ENCODE measurements around the gene NKX1-2. TPM values are rescaled to one million over a fixed set of nuclear protein-coding genes. Genes with fewer than 3 reads are reported as not detected.

NKX1-2 gene
- total and polyA plus RNA-seq, 2 experiments from 2014 or later, result 9.8 to 39.4 TPM

GRCh38 chr10:124428207-124428777 lies 21.5 kb downstream of the NKX1-2 start:
- H3K36me3 Mint-ChIP-seq (ENCODE audit: low read depth), result no peaks in the 10 kb centered on the region
- no peaks in the 10 kb centered on the region; the same call in 1 of the 2 replicates for H4K20me1 ChIP-seq (replicated peaks; ENCODE audit: insufficient read depth)
- peaks cover 5% of the 10 kb centered on the region for H3K27me3 Mint-ChIP-seq (ENCODE audit: insufficient read depth, low read depth, poor library complexity)
- no peak overlapping the region for H3K4me3 ChIP-seq
- no peaks in the 10 kb centered on the region for H3K9me2 ChIP-seq (ENCODE audit: insufficient read depth)
- H3K4me3 Mint-ChIP-seq, result no peak overlapping the region
- no peak overlapping the region for H3K4me2 ChIP-seq
- H3K36me3 ChIP-seq (ENCODE audit: insufficient read depth), result no peaks in the 10 kb centered on the region
- ATAC-seq (no peak), DNase-seq (ENCODE audit: low spot score) (no peak)
- no peak overlapping the region for H3K27ac Mint-ChIP-seq
- no peaks in the 10 kb centered on the region for H3K9me3 Mint-ChIP-seq
- H3K4me1 ChIP-seq (ENCODE audit: insufficient read depth), result peaks cover 23% of the 10 kb centered on the region
- no peak overlapping the region for H2AFZ ChIP-seq
- no peaks in the 10 kb centered on the region for H3K79me2 ChIP-seq (replicated peaks; ENCODE audit: insufficient read depth)
- no peak for TF ChIP-seq ZNF114 (CRISPR knock-in tag; IDR thresholded peaks at IDR 0.05)
- no peak for TF ChIP-seq JUNB (IDR thresholded peaks at IDR 0.05; ENCODE audit: unreplicated experiment)
- TF ChIP-seq, protein P1, sequence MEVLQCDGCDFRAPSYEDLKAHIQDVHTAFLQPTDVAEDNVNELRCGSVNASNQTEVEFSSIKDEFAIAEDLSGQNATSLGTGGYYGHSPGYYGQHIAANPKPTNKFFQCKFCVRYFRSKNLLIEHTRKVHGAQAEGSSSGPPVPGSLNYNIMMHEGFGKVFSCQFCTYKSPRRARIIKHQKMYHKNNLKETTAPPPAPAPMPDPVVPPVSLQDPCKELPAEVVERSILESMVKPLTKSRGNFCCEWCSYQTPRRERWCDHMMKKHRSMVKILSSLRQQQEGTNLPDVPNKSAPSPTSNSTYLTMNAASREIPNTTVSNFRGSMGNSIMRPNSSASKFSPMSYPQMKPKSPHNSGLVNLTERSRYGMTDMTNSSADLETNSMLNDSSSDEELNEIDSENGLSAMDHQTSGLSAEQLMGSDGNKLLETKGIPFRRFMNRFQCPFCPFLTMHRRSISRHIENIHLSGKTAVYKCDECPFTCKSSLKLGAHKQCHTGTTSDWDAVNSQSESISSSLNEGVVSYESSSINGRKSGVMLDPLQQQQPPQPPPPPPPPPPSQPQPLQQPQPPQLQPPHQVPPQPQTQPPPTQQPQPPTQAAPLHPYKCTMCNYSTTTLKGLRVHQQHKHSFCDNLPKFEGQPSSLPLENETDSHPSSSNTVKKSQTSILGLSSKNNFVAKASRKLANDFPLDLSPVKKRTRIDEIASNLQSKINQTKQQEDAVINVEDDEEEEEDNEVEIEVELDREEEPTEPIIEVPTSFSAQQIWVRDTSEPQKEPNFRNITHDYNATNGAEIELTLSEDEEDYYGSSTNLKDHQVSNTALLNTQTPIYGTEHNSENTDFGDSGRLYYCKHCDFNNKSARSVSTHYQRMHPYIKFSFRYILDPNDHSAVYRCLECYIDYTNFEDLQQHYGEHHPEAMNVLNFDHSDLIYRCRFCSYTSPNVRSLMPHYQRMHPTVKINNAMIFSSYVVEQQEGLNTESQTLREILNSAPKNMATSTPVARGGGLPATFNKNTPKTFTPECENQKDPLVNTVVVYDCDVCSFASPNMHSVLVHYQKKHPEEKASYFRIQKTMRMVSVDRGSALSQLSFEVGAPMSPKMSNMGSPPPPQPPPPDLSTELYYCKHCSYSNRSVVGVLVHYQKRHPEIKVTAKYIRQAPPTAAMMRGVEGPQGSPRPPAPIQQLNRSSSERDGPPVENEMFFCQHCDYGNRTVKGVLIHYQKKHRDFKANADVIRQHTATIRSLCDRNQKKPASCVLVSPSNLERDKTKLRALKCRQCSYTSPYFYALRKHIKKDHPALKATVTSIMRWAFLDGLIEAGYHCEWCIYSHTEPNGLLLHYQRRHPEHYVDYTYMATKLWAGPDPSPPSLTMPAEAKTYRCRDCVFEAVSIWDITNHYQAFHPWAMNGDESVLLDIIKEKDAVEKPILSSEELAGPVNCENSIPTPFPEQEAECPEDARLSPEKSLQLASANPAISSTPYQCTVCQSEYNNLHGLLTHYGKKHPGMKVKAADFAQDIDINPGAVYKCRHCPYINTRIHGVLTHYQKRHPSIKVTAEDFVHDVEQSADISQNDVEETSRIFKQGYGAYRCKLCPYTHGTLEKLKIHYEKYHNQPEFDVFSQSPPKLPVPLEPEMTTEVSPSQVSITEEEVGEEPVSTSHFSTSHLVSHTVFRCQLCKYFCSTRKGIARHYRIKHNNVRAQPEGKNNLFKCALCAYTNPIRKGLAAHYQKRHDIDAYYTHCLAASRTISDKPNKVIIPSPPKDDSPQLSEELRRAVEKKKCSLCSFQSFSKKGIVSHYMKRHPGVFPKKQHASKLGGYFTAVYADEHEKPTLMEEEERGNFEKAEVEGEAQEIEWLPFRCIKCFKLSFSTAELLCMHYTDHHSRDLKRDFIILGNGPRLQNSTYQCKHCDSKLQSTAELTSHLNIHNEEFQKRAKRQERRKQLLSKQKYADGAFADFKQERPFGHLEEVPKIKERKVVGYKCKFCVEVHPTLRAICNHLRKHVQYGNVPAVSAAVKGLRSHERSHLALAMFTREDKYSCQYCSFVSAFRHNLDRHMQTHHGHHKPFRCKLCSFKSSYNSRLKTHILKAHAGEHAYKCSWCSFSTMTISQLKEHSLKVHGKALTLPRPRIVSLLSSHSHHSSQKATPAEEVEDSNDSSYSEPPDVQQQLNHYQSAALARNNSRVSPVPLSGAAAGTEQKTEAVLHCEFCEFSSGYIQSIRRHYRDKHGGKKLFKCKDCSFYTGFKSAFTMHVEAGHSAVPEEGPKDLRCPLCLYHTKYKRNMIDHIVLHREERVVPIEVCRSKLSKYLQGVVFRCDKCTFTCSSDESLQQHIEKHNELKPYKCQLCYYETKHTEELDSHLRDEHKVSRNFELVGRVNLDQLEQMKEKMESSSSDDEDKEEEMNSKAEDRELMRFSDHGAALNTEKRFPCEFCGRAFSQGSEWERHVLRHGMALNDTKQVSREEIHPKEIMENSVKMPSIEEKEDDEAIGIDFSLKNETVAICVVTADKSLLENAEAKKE (CRISPR knock-in tag; IDR thresholded peaks at IDR 0.05), result no peak
- no peak for TF ChIP-seq REST (IDR thresholded peaks at IDR 0.05; ENCODE audit: unreplicated experiment)
- TF ChIP-seq CTCF (conservative IDR thresholded peaks at IDR 0.05; ENCODE audit: low read depth in 2 of 2), result no peak
- TF ChIP-seq ETS1 (IDR thresholded peaks at IDR 0.05), result no peak
- no peak for TF ChIP-seq POLR2AphosphoS5 (IDR thresholded peaks at IDR 0.05; ENCODE audit: low read depth)
- TF ChIP-seq CREB1 (CRISPR knock-in tag; IDR thresholded peaks at IDR 0.05; ENCODE audit: low read depth), result no peak
- no peak for TF ChIP-seq STAT1 (IDR thresholded peaks at IDR 0.05; ENCODE audit: unreplicated experiment)
- no peak for TF ChIP-seq EZH2 (IDR thresholded peaks at IDR 0.05; ENCODE audit: low read depth, unreplicated experiment)
- TF ChIP-seq ZNF331 (CRISPR knock-in tag; IDR thresholded peaks at IDR 0.05; ENCODE audit: low read depth), result no peak
- no peak for TF ChIP-seq EZH2phosphoT487 (IDR thresholded peaks at IDR 0.05; ENCODE audit: unreplicated experiment)
- no peaks in the 10 kb centered on the region for H3K27me3 ChIP-seq (ENCODE audit: insufficient read depth)
- no peak overlapping the region for H3K27ac ChIP-seq (ENCODE audit: low read depth)
- H3F3A ChIP-seq (replicated peaks; ENCODE audit: low read depth), result 0 out of 2 replicates have a peak, but pooled peaks cover 5% of the 10 kb centered on the region
- H3K4me1 Mint-ChIP-seq, result peaks cover 20% of the 10 kb centered on the region

All from GM23338 (cell line).